Measurements from ENCODE around the gene KCND1.

GRCh38 chrX:48975041-48975440 is 3.4 kb upstream of the KCND1 start:
- no peak for TF ChIP-seq ZNF274 (IDR thresholded peaks at IDR 0.05; ENCODE audit: low read depth, low read length)
- no peak for TF ChIP-seq SUZ12 (IDR thresholded peaks at IDR 0.05; ENCODE audit: extremely low read depth, insufficient read depth, insufficient read length)
